Brain microvascular endothelial cell (primary cell): Measurements from ENCODE around the gene RNF34.

Experiments used
- DNase-seq: peaks from one replicate; pipeline ENCODE4 v3.0.0-alpha.2; 2020
- H3K27ac ChIP-seq: fragments of 250-450 bp; sonication (Bioruptor Pico); 2 replicates; pipeline ENCODE4 v1.5.1; 2020; ENCODE audit warnings: mild to moderate bottlenecking, moderate library complexity
- H3K27me3 ChIP-seq: fragments of 250-450 bp; sonication (Bioruptor Pico); replicated peaks from 2 replicates; pipeline ENCODE4 v1.5.1; 2020; ENCODE audit warnings: mild to moderate bottlenecking
- H3K36me3 ChIP-seq: fragments of 250-450 bp; sonication (Bioruptor Pico); replicated peaks from 2 replicates; pipeline ENCODE4 v1.5.1; 2020; ENCODE audit warnings: mild to moderate bottlenecking
- H3K4me3 ChIP-seq: 2 replicates; pipeline ENCODE4 v1.5.1; 2011; ENCODE audit warnings: low read depth, mild to moderate bottlenecking, control low read depth, low read length, moderate library complexity
- in situ Hi-C: cut with HindIII; loops from 2 replicates; pipeline ENCODE4 v1.10.0; 2017; ENCODE audit warnings: low sequenced_read_pairs, low pct_ligation_motif_present
- TF ChIP-seq, protein P1 (sequence below): IDR thresholded peaks from 2 replicates; pipeline ENCODE4 v1.5.1; 2011; ENCODE audit warnings: low read depth, mild to moderate bottlenecking, moderate library complexity, low read length, control low read depth, inconsistent platforms; ENCODE audit errors: missing control alignments

Gene RNF34

DNA sequence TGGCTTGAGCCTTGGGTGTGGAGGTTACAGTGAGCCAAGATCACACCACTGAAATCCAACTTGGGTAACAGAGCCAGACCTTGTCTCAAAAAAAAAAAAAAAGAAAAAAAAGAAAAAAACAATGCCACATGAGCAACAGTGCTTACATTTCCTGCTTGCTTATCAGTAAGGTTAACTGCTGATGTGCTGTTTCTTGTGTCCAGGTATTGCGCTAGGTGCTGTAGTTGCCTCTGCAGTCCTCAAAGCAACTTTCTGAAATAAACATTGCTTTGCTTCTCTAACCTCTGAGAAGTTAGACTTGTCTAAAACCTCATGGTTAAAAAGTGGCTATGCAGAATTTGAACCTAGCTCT is 24.7 kb downstream of the RNF34 start:
- no peaks in the 10 kb centered on the region for H3K27me3 ChIP-seq
- in situ Hi-C loops: no loop called here
- H3K36me3 ChIP-seq: peaks cover 75% of the 10 kb centered on the region
- no peak overlapping the region for H3K27ac ChIP-seq
- H3K4me3 ChIP-seq: no peak overlapping the region
- DNase-seq: no peak
- TF ChIP-seq, protein P1, sequence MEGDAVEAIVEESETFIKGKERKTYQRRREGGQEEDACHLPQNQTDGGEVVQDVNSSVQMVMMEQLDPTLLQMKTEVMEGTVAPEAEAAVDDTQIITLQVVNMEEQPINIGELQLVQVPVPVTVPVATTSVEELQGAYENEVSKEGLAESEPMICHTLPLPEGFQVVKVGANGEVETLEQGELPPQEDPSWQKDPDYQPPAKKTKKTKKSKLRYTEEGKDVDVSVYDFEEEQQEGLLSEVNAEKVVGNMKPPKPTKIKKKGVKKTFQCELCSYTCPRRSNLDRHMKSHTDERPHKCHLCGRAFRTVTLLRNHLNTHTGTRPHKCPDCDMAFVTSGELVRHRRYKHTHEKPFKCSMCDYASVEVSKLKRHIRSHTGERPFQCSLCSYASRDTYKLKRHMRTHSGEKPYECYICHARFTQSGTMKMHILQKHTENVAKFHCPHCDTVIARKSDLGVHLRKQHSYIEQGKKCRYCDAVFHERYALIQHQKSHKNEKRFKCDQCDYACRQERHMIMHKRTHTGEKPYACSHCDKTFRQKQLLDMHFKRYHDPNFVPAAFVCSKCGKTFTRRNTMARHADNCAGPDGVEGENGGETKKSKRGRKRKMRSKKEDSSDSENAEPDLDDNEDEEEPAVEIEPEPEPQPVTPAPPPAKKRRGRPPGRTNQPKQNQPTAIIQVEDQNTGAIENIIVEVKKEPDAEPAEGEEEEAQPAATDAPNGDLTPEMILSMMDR: no peak

DNA sequence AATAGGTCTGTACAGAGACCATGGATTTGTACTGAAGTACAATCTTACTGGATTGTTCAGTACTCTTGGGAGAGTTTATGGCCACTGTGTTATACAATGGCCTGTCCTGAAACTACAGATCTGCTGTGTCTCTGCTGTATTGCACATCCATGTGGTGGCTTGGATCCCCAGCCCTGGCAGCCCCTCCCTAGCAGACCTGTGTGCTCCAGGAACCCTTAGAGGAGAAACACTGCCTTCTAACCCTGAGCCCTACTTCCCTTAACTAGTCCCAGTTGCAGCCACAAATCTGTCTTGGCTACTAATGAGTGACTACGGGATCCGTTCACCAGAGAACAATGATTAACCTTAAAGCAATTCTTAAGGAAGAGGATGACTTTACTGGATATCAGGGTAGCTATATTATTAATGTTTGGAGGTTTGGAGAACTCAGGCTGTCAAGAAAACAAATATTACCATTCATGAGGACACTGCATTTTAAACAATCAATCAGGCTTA is 27.7 kb downstream of the RNF34 start:
- H3K27me3 ChIP-seq: no peaks in the 10 kb centered on the region
- no peak overlapping the region for H3K27ac ChIP-seq
- no peak overlapping the region for H3K4me3 ChIP-seq
- TF ChIP-seq, protein P1: no peak
- in situ Hi-C loops: no loop called here
- H3K36me3 ChIP-seq: peaks cover 73% of the 10 kb centered on the region
- DNase-seq: no peak

DNA sequence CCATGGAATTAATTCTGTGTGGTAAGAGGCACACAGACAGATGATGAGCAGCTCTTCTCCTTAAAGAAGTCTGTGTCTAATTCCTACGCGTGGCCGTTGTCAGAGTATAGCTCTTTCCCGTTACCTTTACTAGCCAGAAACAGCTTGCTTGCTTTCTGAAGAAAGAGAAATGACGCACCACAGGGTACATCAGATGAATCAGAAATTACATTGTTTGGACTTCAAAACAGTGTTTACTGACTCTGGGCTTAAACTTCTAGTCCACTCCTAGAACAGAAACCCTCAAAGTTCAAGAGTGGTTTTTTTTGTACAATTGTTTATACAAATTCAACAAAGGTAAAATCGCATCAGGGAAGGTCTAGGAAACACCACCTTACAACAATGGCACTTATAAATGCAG is 29.0 kb downstream of the RNF34 start:
- no peak overlapping the region for H3K4me3 ChIP-seq
- H3K36me3 ChIP-seq: peaks cover 65% of the 10 kb centered on the region
- in situ Hi-C loops: no loop called here
- no peak overlapping the region for H3K27ac ChIP-seq
- DNase-seq: no peak
- no peaks in the 10 kb centered on the region for H3K27me3 ChIP-seq
- TF ChIP-seq, protein P1: no peak

DNA sequence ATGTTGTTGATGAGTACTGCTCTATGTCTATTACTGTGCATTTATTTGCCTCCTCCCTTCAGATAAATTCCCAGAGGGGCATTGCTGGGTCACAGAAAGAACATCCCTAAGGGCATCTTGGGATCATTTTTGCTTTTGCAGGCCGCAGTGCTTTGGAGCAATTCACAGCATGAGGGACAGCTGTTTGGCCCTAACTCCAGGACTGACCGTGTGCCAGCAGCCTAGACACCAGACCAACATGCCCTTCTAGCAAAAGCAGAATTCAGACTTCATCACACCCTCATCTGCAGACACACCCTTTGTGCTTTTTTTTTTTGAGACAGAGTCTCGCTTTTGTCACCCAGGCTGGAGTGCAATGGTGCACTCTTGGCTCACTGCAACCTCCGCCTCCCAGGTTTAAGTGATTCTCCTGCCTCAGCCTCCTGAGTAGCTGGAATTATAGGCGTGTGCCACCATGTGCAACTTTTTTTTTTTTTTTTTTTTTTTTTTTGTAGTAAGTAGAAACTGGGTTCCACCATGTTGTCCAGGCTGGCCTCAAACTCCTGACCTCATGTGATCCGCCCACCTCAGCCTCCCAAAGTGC is 31.0 kb downstream of the RNF34 start:
- TF ChIP-seq, protein P1: no peak
- peaks cover 53% of the 10 kb centered on the region for H3K36me3 ChIP-seq
- H3K4me3 ChIP-seq: no peak overlapping the region
- no peaks in the 10 kb centered on the region for H3K27me3 ChIP-seq
- DNase-seq: no peak
- in situ Hi-C loops: no loop called here
- H3K27ac ChIP-seq: no peak overlapping the region

DNA sequence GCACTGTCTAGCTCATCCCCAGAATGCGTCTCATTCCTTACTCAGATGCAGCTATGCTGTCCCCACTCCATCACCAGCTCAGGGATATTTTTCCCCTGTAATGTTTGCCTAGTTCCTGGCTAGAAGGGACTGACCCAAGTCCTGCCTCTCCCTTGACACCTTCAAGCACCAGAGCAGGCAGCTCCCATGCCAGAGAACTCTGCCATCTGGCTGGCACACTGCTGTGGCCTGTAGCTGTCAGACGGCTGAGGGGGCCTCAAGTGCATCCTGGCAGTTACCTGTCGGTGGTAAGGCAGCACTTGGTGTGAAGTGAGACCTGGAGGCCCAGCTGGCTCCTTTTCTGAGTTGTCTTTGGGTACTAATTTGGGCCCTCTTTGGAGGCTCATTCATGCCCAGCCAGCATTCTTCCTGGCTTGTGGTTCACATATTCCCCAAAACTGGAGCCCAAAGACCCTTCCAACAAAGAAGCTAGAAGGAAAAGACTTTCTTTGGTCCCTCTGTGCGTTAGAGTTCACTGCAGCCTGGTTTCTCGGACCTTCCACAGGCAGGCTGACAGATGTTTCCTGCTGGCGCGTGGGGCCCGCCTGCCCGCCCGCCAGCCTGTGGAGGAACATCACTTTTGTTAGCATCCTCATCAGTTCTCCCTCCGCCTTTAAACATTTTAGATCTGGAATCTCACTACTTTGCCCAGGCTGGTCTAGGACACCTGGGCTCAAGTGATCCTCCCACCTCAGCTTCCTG is 33.0 kb downstream of the RNF34 start:
- H3K36me3 ChIP-seq: peaks cover 47% of the 10 kb centered on the region
- H3K27ac ChIP-seq: no peak overlapping the region
- H3K27me3 ChIP-seq: no peaks in the 10 kb centered on the region
- no peak for DNase-seq
- in situ Hi-C loops: no loop called here
- no peak overlapping the region for H3K4me3 ChIP-seq
- TF ChIP-seq, protein P1: no peak
